GM23338 (cell line): Measurements from ENCODE around the gene ATP5PO.

Source experiments
- CREB1 ChIP-seq: fragments of 250-450 bp; sonication (Bioruptor Pico); IDR thresholded peaks from 2 replicates; pipeline ENCODE4 v1.5.0; 2020; ENCODE audit warnings: low read depth, mild to moderate bottlenecking, moderate library complexity
- CTCF ChIP-seq, 2 experiments: fragments of 200-600 bp in 1 of 2; sonication (generic) in 1 of 2; conservative IDR thresholded peaks; 2 replicates each; pipeline versions ENCODE4 v1.5.1 to v1.6.1; 2016 to 2017; ENCODE audit warnings: antibody characterized with exemption in 2 of 2, low read depth in 2 of 2, mild to moderate bottlenecking in 2 of 2, moderate library complexity in 1 of 2

- TF ChIP-seq CTCF (conservative IDR thresholded peaks at IDR 0.05; ENCODE audit: low read depth in 2 of 2), result no peak
- no peak for TF ChIP-seq CREB1
These were observed 50.4 kb downstream of the ATP5PO start for GRCh38 chr21:33865176-33865575.
